ENCODE data around the gene YOD1. TPM values are rescaled to one million over a fixed set of nuclear protein-coding genes. Genes with fewer than 3 reads are reported as not detected.

YOD1 gene
- total RNA-seq, 4 donors from 2014 or later: 11.6 to 17.7 (median 13.5) TPM

GRCh38 chr1:207032528-207033017 lies 18.4 kb downstream of the YOD1 start, which contains the start of gene C1orf116:
C1orf116 (minus strand) TSS chr1:207032756; CDS start chr1:207027598, 5,158 bp downstream.
- peak within 1 kb of the TSS; percentile 67 to 86 (median 80) for H3K27ac ChIP-seq
- 0 to 5% methylated on average over 1 of the region's 1 CpG for WGBS, 2 donors
- H3K36me3 ChIP-seq: no peaks in the 10 kb centered on the region
- H3K4me3 ChIP-seq (replicated peaks in 1 of 3): no peak within 1 kb of the TSS
- TF ChIP-seq, protein P1, sequence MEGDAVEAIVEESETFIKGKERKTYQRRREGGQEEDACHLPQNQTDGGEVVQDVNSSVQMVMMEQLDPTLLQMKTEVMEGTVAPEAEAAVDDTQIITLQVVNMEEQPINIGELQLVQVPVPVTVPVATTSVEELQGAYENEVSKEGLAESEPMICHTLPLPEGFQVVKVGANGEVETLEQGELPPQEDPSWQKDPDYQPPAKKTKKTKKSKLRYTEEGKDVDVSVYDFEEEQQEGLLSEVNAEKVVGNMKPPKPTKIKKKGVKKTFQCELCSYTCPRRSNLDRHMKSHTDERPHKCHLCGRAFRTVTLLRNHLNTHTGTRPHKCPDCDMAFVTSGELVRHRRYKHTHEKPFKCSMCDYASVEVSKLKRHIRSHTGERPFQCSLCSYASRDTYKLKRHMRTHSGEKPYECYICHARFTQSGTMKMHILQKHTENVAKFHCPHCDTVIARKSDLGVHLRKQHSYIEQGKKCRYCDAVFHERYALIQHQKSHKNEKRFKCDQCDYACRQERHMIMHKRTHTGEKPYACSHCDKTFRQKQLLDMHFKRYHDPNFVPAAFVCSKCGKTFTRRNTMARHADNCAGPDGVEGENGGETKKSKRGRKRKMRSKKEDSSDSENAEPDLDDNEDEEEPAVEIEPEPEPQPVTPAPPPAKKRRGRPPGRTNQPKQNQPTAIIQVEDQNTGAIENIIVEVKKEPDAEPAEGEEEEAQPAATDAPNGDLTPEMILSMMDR (IDR thresholded peaks at IDR 0.05): no peak
- peak; percentile 52 to 84 for TF ChIP-seq POLR2A (IDR thresholded peaks at IDR 0.05)
- peak; percentile 70 to 82 for DNase-seq
- no peaks in the 10 kb centered on the region for H3K9me3 ChIP-seq
- intact Hi-C loops (cut with DNase I): no loop called here
- H3K27me3 ChIP-seq: no peaks in the 10 kb centered on the region
- H3K4me1 ChIP-seq: peaks cover 19 to 20% of the 10 kb centered on the region in 2 donors

DNA sequence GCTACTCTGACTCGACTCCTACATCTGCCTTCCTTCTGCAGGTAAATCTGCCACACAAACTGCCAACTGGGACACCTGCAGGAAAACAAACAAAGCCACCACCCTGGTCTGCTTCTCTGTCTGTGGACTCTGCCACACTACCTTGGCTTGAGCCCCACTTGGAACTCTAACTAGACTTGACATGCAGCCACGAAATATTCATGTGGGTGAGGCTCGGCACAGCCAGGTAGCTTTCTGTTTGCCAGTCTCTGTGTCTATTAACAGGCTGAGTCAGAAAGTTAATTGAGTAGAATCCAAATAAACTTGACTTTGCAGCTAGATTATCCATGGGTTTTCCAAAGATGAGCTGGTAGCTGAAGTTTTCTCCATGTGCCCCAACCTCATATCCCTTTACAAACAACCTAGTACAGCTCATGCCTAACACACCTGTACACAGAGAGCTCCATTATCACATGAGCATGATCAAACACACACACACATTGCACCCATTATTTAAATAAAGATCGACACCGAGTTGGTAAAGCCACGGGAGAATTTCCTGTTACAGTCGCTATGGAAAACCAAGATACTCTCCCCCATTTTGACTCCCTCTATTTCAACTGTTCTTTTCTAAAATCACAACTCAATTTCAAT lies 19.3 kb downstream of the YOD1 start:
- H3K4me1 ChIP-seq: peaks cover 27% of the 10 kb centered on the region in 2 donors
- no peak overlapping the region for H3K4me3 ChIP-seq (replicated peaks in 1 of 3)
- H3K27ac ChIP-seq: peak overlapping the region; percentile 53 to 86 (median 80)
- H3K27me3 ChIP-seq: no peaks in the 10 kb centered on the region
- H3K9me3 ChIP-seq: no peaks in the 10 kb centered on the region
- intact Hi-C loops (cut with DNase I): no loop called here
- 58 to 66% methylated on average over 7 of the region's 7 CpGs for WGBS, 2 donors
- TF ChIP-seq, protein P1 (IDR thresholded peaks at IDR 0.05): no peak
- TF ChIP-seq POLR2A (IDR thresholded peaks at IDR 0.05): peak in 1 of 2 donors; percentile 55
- peak; percentile 61 to 74 for DNase-seq
- no peaks in the 10 kb centered on the region for H3K36me3 ChIP-seq

GRCh38 chr1:207031016-207031415 lies 20.0 kb downstream of the YOD1 start:
- whole genome bisulfite sequencing, 2 donors: 69 to 87% methylated on average over 1 of the region's 1 CpG
- Histone ChIP-seq H3K4me1 (peaks cover 33 to 34% of the 10 kb centered on the region in 2 donors), H3K4me3 (replicated peaks in 1 of 3) (no peak overlapping the region), H3K9me3 (no peaks in the 10 kb centered on the region), H3K27ac (peak overlapping the region; percentile 16 to 80 (median 53)), H3K27me3 (no peaks in the 10 kb centered on the region), H3K36me3 (no peaks in the 10 kb centered on the region)
- DNase-seq: no peak
- TF ChIP-seq POLR2A (IDR thresholded peaks at IDR 0.05): no peak
- TF ChIP-seq, protein P1 (IDR thresholded peaks at IDR 0.05): no peak
- intact Hi-C loops (cut with DNase I): no loop called here

DNA sequence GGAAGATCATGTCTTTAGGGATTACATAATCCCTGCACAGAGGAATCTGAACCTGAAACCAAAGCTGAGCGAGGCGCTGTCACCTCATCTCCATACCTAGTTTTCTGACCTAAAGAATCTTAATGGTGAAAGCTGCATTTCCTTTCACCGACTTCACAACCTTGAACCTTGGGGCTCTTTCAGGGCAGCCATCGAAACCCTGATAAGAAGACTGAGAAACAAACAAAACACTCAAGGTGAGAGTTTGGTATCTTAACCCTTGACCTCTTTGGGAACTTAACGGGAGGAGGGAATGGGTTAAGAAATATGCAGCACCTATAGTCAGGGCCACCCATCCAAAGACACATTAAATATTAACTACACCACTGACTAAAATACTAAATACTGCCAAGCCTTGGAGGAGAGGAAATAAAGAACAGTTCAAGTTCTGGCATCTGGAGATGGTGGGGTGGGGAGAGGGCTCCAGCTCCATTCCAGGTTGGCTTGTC lies 20.4 kb downstream of the YOD1 start:
- Histone ChIP-seq H3K9me3 (no peaks in the 10 kb centered on the region), H3K27me3 (no peaks in the 10 kb centered on the region), H3K4me1 (peaks cover 37 to 39% of the 10 kb centered on the region in 2 donors), H3K4me3 (replicated peaks in 1 of 3) (no peak overlapping the region), H3K36me3 (no peaks in the 10 kb centered on the region), H3K27ac (peak overlapping the region in 1 of 3 donors; percentile 80)
- TF ChIP-seq POLR2A (IDR thresholded peaks at IDR 0.05): no peak
- TF ChIP-seq, protein P1 (IDR thresholded peaks at IDR 0.05): no peak
- intact Hi-C loops (cut with DNase I): no loop called here
- WGBS, 2 donors: 67 to 68% methylated on average over 5 of the region's 5 CpGs
- no peak for DNase-seq

All from thyroid gland (tissue), 4 donors.